ENCODE results near the gene POLR2M.

DNA sequence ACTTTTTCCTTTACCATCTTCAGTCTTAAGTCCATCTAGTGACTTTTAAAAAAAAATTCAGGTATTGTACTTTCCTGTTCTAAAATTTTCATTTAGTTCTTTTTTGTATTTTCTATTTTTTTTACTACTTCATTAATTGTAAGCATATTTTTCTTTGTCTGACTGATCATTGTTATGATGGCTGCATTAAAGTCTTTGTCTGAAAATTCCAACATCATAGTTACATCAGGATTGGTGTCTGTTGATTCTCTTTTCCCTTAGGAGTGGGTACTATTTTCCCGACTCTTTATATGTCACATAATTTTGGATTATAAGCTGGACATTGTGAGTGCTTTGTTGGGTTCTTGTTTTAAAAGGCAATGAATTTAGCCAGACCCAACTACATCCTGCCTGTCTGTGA lies 34.9 kb upstream of the POLR2M start:
- TF ChIP-seq CTCF (IDR thresholded peaks at IDR 0.05; ENCODE audit: low read depth, low read length) (no peak), POLR2A (IDR thresholded peaks at IDR 0.05; ENCODE audit: extremely low read depth, insufficient read length) (no peak)

All from NB4 (cell line).